AG04449 (cell line): ENCODE data around the gene SDK1.

ENCODE experiments used
- CTCF ChIA-PET: fragments of 350-600 bp; formaldehyde crosslinking; extraction: SDS; loops from one replicate; lab custom pipeline; 2021; ENCODE audit warnings: antibody characterized with exemption; lab: Yijun Ruan, JAX
- POLR2A ChIA-PET: fragments of 400-600, 350-600 bp; formaldehyde crosslinking; extraction: SDS; loops from one replicate; lab custom pipeline; 2020; ENCODE audit warnings: antibody characterized with exemption, inconsistent platforms; lab: Yijun Ruan, JAX
- DNase-seq: peaks from one replicate; pipeline ENCODE4 v3.0.0-alpha.2; 2010; ENCODE audit warnings: low read depth, low spot score
- H3K4me3 ChIP-seq: 2 replicates; pipeline ENCODE4 v1.5.1; 2011; ENCODE audit warnings: low read depth, mild to moderate bottlenecking, control low read depth, low read length
- TF ChIP-seq, protein P1 (sequence below): IDR thresholded peaks from one replicate; pipeline ENCODE4 v1.5.1; 2011; ENCODE audit warnings: mild to moderate bottlenecking, moderate library complexity, low read length, control low read depth, inconsistent platforms; ENCODE audit not compliant: insufficient read depth; ENCODE audit errors: missing control alignments

Gene SDK1

DNA sequence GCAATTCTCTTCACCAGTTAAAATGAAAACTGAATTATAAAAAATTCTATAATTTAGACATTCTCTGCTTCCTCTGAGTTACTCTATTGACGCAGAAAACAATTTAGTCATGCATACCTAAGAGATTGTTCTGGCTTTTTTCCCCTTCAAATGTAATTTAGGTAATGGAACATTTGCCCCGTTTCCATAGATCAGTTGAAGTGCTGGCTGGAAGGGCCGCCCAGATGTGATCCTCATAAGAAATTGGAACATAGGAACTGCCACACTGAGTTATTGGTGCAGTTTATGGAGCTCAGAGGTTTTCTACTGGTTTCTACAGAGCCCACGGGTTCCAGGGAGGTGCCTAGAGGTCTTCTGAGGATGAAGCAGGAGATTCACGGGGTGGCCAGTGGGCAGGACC is 581.7 kb downstream of the SDK1 start:
- TF ChIP-seq, protein P1, sequence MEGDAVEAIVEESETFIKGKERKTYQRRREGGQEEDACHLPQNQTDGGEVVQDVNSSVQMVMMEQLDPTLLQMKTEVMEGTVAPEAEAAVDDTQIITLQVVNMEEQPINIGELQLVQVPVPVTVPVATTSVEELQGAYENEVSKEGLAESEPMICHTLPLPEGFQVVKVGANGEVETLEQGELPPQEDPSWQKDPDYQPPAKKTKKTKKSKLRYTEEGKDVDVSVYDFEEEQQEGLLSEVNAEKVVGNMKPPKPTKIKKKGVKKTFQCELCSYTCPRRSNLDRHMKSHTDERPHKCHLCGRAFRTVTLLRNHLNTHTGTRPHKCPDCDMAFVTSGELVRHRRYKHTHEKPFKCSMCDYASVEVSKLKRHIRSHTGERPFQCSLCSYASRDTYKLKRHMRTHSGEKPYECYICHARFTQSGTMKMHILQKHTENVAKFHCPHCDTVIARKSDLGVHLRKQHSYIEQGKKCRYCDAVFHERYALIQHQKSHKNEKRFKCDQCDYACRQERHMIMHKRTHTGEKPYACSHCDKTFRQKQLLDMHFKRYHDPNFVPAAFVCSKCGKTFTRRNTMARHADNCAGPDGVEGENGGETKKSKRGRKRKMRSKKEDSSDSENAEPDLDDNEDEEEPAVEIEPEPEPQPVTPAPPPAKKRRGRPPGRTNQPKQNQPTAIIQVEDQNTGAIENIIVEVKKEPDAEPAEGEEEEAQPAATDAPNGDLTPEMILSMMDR, result no peak
- DNase-seq, result no peak
- no peak overlapping the region for H3K4me3 ChIP-seq
- CTCF ChIA-PET, result no interaction called here
- POLR2A ChIA-PET, result no interaction called here

DNA sequence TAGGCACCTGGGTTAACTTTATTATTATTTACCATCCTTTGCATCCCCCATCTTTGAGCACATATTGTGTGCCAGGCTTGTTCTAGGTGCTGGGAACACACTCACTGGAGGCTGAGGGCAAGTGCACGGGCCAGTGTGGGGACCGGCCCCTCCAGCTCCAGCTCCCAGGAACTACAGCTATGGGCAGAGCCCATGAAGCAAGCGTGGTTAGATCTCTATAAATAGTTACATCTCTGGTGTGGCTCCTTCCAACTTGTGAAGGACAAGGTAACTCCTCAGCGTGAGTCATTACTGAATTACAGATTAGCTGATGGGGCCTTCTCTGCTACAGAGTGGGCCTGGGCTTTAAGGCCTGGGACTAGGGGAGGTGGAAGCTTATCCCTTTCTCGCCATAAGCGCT is 583.5 kb downstream of the SDK1 start:
- H3K4me3 ChIP-seq, result no peak overlapping the region
- TF ChIP-seq, protein P1, result no peak
- POLR2A ChIA-PET, result no interaction called here
- CTCF ChIA-PET, result no interaction called here
- no peak for DNase-seq

GRCh38 chr7:3887096-3887690 is 586.1 kb downstream of the SDK1 start:
- CTCF ChIA-PET, result no interaction called here
- POLR2A ChIA-PET, result no interaction called here
- H3K4me3 ChIP-seq, result no peak overlapping the region
- TF ChIP-seq, protein P1, result no peak
- DNase-seq, result no peak

GRCh38 chr7:3888096-3888495 is 587.0 kb downstream of the SDK1 start:
- no peak overlapping the region for H3K4me3 ChIP-seq
- CTCF ChIA-PET, result interaction anchor here (0.7 kb wide), 1 partner anchor 9 kb away, joined by 3 read pairs; no protein-coding TSS in a partner anchor
- POLR2A ChIA-PET, result no interaction called here
- no peak for DNase-seq
- TF ChIP-seq, protein P1, result no peak

DNA sequence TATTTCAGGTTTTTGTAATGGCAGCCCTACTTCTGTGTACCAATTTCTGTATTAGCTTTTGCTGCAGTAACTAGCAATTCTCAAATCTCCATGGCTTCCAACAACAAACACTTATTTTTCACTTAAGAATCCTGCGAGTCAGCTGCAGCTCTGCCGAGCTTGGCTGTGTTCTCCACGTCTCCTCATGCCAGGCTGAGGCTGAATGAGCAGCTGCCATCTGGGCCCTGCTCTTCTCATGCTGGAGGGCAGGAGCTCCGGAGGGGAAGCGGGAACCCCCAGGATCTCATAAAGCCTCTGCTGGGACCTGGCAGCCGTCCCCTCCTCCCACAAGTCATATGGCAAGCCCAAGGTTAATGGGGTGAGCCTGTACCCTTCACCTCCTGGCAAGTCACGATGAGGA is 591.1 kb downstream of the SDK1 start:
- DNase-seq, result no peak
- H3K4me3 ChIP-seq, result no peak overlapping the region
- ChIA-PET POLR2A (no interaction called here), CTCF (no interaction called here)
- TF ChIP-seq, protein P1, result no peak

- no peak for DNase-seq
- POLR2A ChIA-PET, result no interaction called here
- H3K4me3 ChIP-seq, result no peak overlapping the region
- CTCF ChIA-PET, result no interaction called here
- TF ChIP-seq, protein P1, result no peak
These were observed 591.6 kb downstream of the SDK1 start for GRCh38 chr7:3892686-3893085.
